GDM1 (cell line): ENCODE results near the gene LORICRIN.

ENCODE experiments used
- DNase-seq: peaks from one replicate; lab custom pipeline; 2025; lab: John Stamatoyannopoulos, UW

Gene LORICRIN

GRCh38 chr1:153306303-153307220 lies 47.1 kb downstream of the LORICRIN start:
- DNase-seq: no peak

- DNase-seq: no peak
Observed at GRCh38 chr1:153307221-153307600, 47.7 kb downstream of the LORICRIN start.

- no peak for DNase-seq
Observed at GRCh38 chr1:153308540-153308939, 49.1 kb downstream of the LORICRIN start.

- DNase-seq: no peak
Observed at GRCh38 chr1:153309441-153309840, 50.0 kb downstream of the LORICRIN start.

DNA sequence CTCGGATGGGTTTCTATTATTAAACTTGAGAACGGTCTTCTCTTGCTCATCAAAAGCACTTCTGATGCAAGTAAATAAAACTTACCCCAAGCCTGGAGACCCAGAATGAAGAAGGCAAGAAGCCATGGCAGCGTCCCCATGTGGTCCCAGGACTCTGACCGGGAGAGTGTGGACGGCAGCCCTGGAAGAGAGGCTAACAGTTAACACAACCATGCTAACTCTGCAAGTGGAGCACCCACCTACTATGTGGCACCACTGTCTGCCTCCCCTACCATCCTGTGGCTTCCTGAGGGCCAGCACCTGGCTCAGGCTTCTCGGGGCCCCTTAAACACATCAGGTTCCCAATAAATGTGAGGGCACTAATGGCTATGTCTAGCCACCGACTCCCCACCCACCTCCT lies 51.0 kb downstream of the LORICRIN start:
- no peak for DNase-seq
